ENCODE data around the gene SSRP1. TPM values are rescaled to one million over a fixed set of nuclear protein-coding genes. Genes with fewer than 3 reads are reported as not detected.

The SSRP1 gene
- total RNA-seq, 1 donor from 2014 or later: 120 TPM

GRCh38 chr11:57323167-57323854 is 12.4 kb downstream of the SSRP1 start:
- Mint-ChIP-seq H3K4me3 (peak overlapping the region; percentile 86), H3K4me1 (peaks cover 28% of the 10 kb centered on the region), H3K36me3 (ENCODE audit: low read depth) (peaks cover 36% of the 10 kb centered on the region), H3K9me3 (no peaks in the 10 kb centered on the region), H3K27ac (peak overlapping the region; percentile 71), H3K27me3 (no peaks in the 10 kb centered on the region)
- intact Hi-C loops (cut with micrococcal nuclease): loop anchor here (10.0 kb wide), 1 partner anchor 1201 kb away; no protein-coding TSS in a partner anchor
- TF ChIP-seq, protein P1, sequence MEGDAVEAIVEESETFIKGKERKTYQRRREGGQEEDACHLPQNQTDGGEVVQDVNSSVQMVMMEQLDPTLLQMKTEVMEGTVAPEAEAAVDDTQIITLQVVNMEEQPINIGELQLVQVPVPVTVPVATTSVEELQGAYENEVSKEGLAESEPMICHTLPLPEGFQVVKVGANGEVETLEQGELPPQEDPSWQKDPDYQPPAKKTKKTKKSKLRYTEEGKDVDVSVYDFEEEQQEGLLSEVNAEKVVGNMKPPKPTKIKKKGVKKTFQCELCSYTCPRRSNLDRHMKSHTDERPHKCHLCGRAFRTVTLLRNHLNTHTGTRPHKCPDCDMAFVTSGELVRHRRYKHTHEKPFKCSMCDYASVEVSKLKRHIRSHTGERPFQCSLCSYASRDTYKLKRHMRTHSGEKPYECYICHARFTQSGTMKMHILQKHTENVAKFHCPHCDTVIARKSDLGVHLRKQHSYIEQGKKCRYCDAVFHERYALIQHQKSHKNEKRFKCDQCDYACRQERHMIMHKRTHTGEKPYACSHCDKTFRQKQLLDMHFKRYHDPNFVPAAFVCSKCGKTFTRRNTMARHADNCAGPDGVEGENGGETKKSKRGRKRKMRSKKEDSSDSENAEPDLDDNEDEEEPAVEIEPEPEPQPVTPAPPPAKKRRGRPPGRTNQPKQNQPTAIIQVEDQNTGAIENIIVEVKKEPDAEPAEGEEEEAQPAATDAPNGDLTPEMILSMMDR (IDR thresholded peaks at IDR 0.05): no peak
- ATAC-seq (ENCODE audit: low read depth): no peak
- CTCF ChIA-PET: no interaction called here
- POLR2A ChIA-PET: interaction anchor here (1.0 kb wide), 1 partner anchor 13 kb away, joined by 4 read pairs; the partner anchor contains the start of gene SSRP1
- DNase-seq: no peak

- Mint-ChIP-seq H3K9me3 (no peaks in the 10 kb centered on the region), H3K4me3 (peak overlapping the region; percentile 46), H3K27me3 (no peaks in the 10 kb centered on the region), H3K36me3 (ENCODE audit: low read depth) (peaks cover 28% of the 10 kb centered on the region), H3K4me1 (peaks cover 28% of the 10 kb centered on the region), H3K27ac (no peak overlapping the region)
- ATAC-seq (ENCODE audit: low read depth) (no peak), DNase-seq (no peak)
- intact Hi-C loops (cut with micrococcal nuclease): loop anchor here (10.0 kb wide), 1 partner anchor 1202 kb away; no protein-coding TSS in a partner anchor
- TF ChIP-seq, protein P1 (IDR thresholded peaks at IDR 0.05): no peak
- ChIA-PET POLR2A (interaction anchor here (0.9 to 1.0 kb wide), 2 partner anchors 13 kb away, joined by 4 read pairs; partner anchors contain the start of gene SSRP1), CTCF (no interaction called here)
These were observed 13.2 kb downstream of the SSRP1 start for GRCh38 chr11:57322256-57323166.

DNA sequence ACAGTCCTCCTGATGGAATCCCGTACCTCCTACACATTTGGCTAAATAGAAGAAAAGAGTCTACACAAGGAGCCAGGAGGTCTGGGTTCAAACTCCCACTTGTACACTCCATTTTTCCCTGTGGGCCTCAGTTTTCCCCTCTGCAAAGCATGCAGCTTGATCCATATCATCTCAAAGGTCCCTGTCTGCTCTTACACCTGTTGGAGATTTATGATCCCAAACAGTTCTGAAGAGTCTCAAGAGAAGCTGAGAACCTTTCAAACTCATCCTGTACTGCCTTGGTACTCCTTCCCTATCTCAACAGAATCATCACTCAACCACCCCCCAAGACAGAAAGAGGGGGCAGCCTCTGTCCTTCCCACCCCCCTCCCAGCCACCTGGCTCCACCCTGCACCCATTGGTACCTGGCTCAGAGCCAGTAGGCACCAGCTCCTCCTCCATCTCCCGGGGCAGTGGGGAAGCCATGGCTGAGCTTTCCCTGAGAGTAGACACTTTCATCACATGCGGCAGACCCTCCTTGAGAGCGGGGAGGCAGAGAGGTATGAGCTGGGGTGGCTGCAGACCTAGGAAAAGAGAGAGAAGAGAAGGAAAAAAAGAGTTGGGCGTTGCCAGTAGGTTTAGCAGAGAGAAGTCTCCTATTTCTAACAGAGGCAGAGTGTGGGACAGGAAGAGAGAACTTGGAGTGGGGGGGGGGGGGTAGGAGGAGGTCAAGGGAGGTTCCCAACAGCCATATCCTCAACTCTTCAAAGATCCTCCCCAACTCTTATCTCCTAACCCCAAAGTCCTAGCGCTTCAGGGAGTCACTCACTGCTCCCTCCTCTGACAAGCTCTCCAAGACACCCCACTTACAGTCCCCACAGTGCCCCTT is 14.1 kb downstream of the SSRP1 start:
- intact Hi-C loops (cut with micrococcal nuclease): loop anchor here (10.0 kb wide), 1 partner anchor 1203 kb away; no protein-coding TSS in a partner anchor
- Mint-ChIP-seq H3K9me3 (no peaks in the 10 kb centered on the region), H3K27me3 (no peaks in the 10 kb centered on the region), H3K4me1 (peaks cover 26% of the 10 kb centered on the region), H3K27ac (no peak overlapping the region), H3K4me3 (no peak overlapping the region), H3K36me3 (ENCODE audit: low read depth) (peaks cover 19% of the 10 kb centered on the region)
- ChIA-PET POLR2A (interaction anchor here (0.9 kb wide), 1 partner anchor 14 kb away, joined by 4 read pairs; the partner anchor contains the start of gene SSRP1), CTCF (no interaction called here)
- DNase-seq (no peak), ATAC-seq (ENCODE audit: low read depth) (no peak)
- TF ChIP-seq, protein P1 (IDR thresholded peaks at IDR 0.05): no peak

DNA sequence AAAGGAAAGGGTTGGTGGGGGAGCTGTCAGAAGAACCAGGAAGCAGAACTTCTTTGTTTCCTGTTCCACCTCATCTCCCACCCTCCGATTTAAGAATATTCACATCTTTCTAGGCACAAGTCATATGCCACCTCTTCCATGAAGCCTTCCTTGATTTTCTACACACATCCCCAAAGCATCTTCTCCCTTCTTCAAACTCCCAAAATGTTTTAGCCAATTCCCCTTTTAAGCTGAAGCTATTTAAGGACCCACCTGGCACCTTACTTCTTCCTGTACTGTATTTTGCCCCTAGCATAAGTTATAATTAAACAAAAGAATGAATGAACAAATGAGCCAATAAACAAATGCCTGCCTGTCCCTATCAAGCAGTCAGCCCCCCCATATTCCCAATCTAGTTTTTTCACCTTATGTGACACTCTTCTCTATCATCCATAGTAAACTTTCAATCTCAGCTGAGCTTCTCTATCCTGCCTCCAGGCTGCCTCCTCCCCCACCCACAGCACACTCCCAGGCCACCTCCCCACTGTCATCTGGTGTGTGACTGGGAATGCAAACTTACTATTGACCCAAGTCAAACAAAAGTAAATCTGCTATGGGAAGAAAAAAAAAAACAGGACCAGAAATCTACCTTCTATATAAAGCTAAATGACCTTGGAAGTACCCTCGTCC is 14.8 kb downstream of the SSRP1 start:
- Mint-ChIP-seq H3K27ac (no peak overlapping the region), H3K27me3 (no peaks in the 10 kb centered on the region), H3K4me3 (no peak overlapping the region), H3K36me3 (ENCODE audit: low read depth) (peaks cover 12% of the 10 kb centered on the region), H3K9me3 (no peaks in the 10 kb centered on the region), H3K4me1 (peaks cover 20% of the 10 kb centered on the region)
- ATAC-seq (ENCODE audit: low read depth): no peak
- no peak for DNase-seq
- intact Hi-C loops (cut with micrococcal nuclease): loop anchor here (10.0 kb wide), 1 partner anchor 1204 kb away; no protein-coding TSS in a partner anchor
- TF ChIP-seq, protein P1 (IDR thresholded peaks at IDR 0.05): no peak
- ChIA-PET POLR2A (no interaction called here), CTCF (no interaction called here)
